Astrocyte (in vitro differentiated cells and primary cell): ENCODE measurements around the gene PTOV1. TPM values are rescaled to one million over a fixed set of nuclear protein-coding genes. Genes with fewer than 3 reads are reported as not detected.

ENCODE experiments used
- DNase-seq: peaks from one replicate; pipeline ENCODE4 v3.0.0-alpha.2; 2010; ENCODE audit warnings: low read depth
- FAIRE-seq: peaks from 2 replicates; lab custom pipeline; 2011; peaks lifted over from hg19 to GRCh38; lab: Jason Lieb, UNC
- H2AFZ ChIP-seq: 2 replicates; pipeline ENCODE4 v1.6.0; 2012; ENCODE audit warnings: low read depth, low read length, inconsistent platforms
- H3K27ac ChIP-seq: 2 replicates; pipeline ENCODE4 v1.5.1; 2011; ENCODE audit warnings: low read depth, low read length, inconsistent platforms
- H3K27me3 ChIP-seq: 2 replicates; pipeline ENCODE4 v1.6.0; 2011; ENCODE audit warnings: low read length, inconsistent platforms; ENCODE audit not compliant: insufficient read depth
- H3K36me3 ChIP-seq: 2 replicates; pipeline ENCODE4 v1.5.1; 2011; ENCODE audit warnings: low read length, inconsistent platforms; ENCODE audit not compliant: insufficient read depth
- H3K4me1 ChIP-seq: 2 replicates; pipeline ENCODE4 v1.5.1; 2011; ENCODE audit warnings: low read length, inconsistent platforms; ENCODE audit not compliant: insufficient read depth
- H3K4me2 ChIP-seq: 2 replicates; pipeline ENCODE4 v1.6.0; 2012; ENCODE audit warnings: low read length, inconsistent platforms
- H3K4me3 ChIP-seq: 2 replicates; pipeline ENCODE4 v1.5.1; 2011; ENCODE audit warnings: low read depth, mild to moderate bottlenecking, low read length, inconsistent platforms; ENCODE audit not compliant: insufficient read depth
- H3K79me2 ChIP-seq: 2 replicates; pipeline ENCODE4 v1.6.0; 2012; ENCODE audit warnings: mild to moderate bottlenecking, low read length, inconsistent platforms; ENCODE audit not compliant: insufficient read depth
- H3K9ac ChIP-seq: 2 replicates; pipeline ENCODE4 v1.6.0; 2012; ENCODE audit warnings: mild to moderate bottlenecking, low read length, inconsistent platforms
- H3K9me3 ChIP-seq: 2 replicates; pipeline ENCODE4 v1.5.1; 2012; ENCODE audit warnings: low read depth, mild to moderate bottlenecking, low read length, inconsistent platforms; ENCODE audit not compliant: insufficient read depth
- H4K20me1 ChIP-seq: 2 replicates; pipeline ENCODE4 v1.6.0; 2012; ENCODE audit warnings: low read length, inconsistent platforms; ENCODE audit not compliant: insufficient read depth
- H3K27ac Mint-ChIP-seq: one replicate; pipeline ENCODE4 v1.8.0; 2021; ENCODE audit warnings: mild to moderate bottlenecking, mixed read lengths; ENCODE audit not compliant: unreplicated experiment
- H3K27me3 Mint-ChIP-seq: one replicate; pipeline ENCODE4 v1.8.0; 2021; ENCODE audit warnings: low read depth, mixed read lengths; ENCODE audit not compliant: unreplicated experiment
- H3K36me3 Mint-ChIP-seq: one replicate; pipeline ENCODE4 v1.8.0; 2021; ENCODE audit warnings: low read depth, mixed read lengths; ENCODE audit not compliant: unreplicated experiment
- H3K4me1 Mint-ChIP-seq: one replicate; pipeline ENCODE4 v1.8.0; 2021; ENCODE audit warnings: low read depth, mixed read lengths; ENCODE audit not compliant: unreplicated experiment
- H3K4me3 Mint-ChIP-seq: one replicate; pipeline ENCODE4 v1.8.0; 2021; ENCODE audit warnings: mild to moderate bottlenecking, moderate library complexity, mixed read lengths; ENCODE audit not compliant: unreplicated experiment
- H3K9me3 Mint-ChIP-seq: one replicate; pipeline ENCODE4 v1.8.0; 2021; ENCODE audit warnings: mild to moderate bottlenecking, mixed read lengths; ENCODE audit not compliant: unreplicated experiment
- CTCF ChIP-seq: IDR thresholded peaks from 2 replicates; pipeline ENCODE4 v1.5.1; 2011; ENCODE audit warnings: low read depth, mild to moderate bottlenecking, inconsistent platforms, low read length, moderate library complexity; ENCODE audit not compliant: insufficient read depth
- EZH2 ChIP-seq: IDR thresholded peaks from 2 replicates; pipeline ENCODE4 v1.6.1; 2012; ENCODE audit warnings: mild to moderate bottlenecking, low read length, inconsistent platforms; ENCODE audit not compliant: insufficient read depth
- total RNA-seq: library from RNA; stranded (reverse); gene quantifications from 2 replicates; pipeline ENCODE4 v1.2.1, GENCODE V29; 2021

Gene PTOV1
- total RNA-seq, 1 donor from 2014 or later, result 162 TPM

- no peaks in the 10 kb centered on the region for H3K9me3 Mint-ChIP-seq
Observed at GRCh38 chr19:49895566-49896297, 44.8 kb downstream of the PTOV1 start.

GRCh38 chr19:49896863-49897621, 46.1 kb downstream of the PTOV1 start, which contains the start of gene IL4I1:
Gene IL4I1 (minus strand): TSS chr19:49896887. CDS start chr19:49896160, 727 bp downstream.
- Histone ChIP-seq H3K4me1 (peaks cover 13% of the 10 kb centered on the region), H3K27ac (no peak within 1 kb of the TSS), H3K79me2 (no peaks in the 10 kb centered on the region), H3K27me3 (no peaks in the 10 kb centered on the region), H3K9me3 (no peaks in the 10 kb centered on the region), H3K4me3 (no peak within 1 kb of the TSS), H3K36me3 (no peaks in the 10 kb centered on the region), H3K4me2 (peak within 1 kb of the TSS; percentile 63), H2AFZ (no peak within 1 kb of the TSS), H3K9ac (peak within 1 kb of the TSS; percentile 47), H4K20me1 (no peaks in the 10 kb centered on the region)
- Mint-ChIP-seq H3K4me1 (peaks cover 2% of the 10 kb centered on the region), H3K27me3 (peaks cover 29% of the 10 kb centered on the region), H3K9me3 (no peaks in the 10 kb centered on the region), H3K36me3 (no peaks in the 10 kb centered on the region), H3K27ac (peak within 1 kb of the TSS; percentile 53), H3K4me3 (peak within 1 kb of the TSS; percentile 31)
- peak; percentile 16 for DNase-seq
- TF ChIP-seq EZH2 (no peak), CTCF (no peak)
- no peak for FAIRE-seq

More at GRCh38 chr19:49895566-49896297, 44.8 kb downstream of the PTOV1 start:
- FAIRE-seq, result no peak
- H3K4me1 ChIP-seq, result peaks cover 13% of the 10 kb centered on the region
- no peaks in the 10 kb centered on the region for H3K79me2 ChIP-seq
- H3K36me3 ChIP-seq, result no peaks in the 10 kb centered on the region
- no peak overlapping the region for H3K4me3 Mint-ChIP-seq
- no peaks in the 10 kb centered on the region for H3K36me3 Mint-ChIP-seq
- no peaks in the 10 kb centered on the region for H4K20me1 ChIP-seq
- H3K9me3 ChIP-seq, result no peaks in the 10 kb centered on the region
- H3K27ac ChIP-seq, result no peak overlapping the region
- H3K4me2 ChIP-seq, result no peak overlapping the region
- H3K9ac ChIP-seq, result no peak overlapping the region
- no peak overlapping the region for H2AFZ ChIP-seq
- no peak overlapping the region for H3K4me3 ChIP-seq
- no peaks in the 10 kb centered on the region for H3K27me3 ChIP-seq
- peaks cover 37% of the 10 kb centered on the region for H3K27me3 Mint-ChIP-seq
- H3K4me1 Mint-ChIP-seq, result peaks cover 2% of the 10 kb centered on the region
- H3K27ac Mint-ChIP-seq, result no peak overlapping the region
- no peak for TF ChIP-seq EZH2
- TF ChIP-seq CTCF, result no peak
- no peak for DNase-seq
